Endodermal cell (in vitro differentiated cells): Measurements from ENCODE around the gene CCDC24. TPM values are rescaled to one million over a fixed set of nuclear protein-coding genes. Genes with fewer than 3 reads are reported as not detected.

Experiments
- DNase-seq: peaks from one replicate; pipeline ENCODE4 v3.0.0-alpha.2; 2017
- H3K27ac ChIP-seq: 2 replicates; pipeline ENCODE4 v1.5.1; 2013; ENCODE audit warnings: mild to moderate bottlenecking, low read depth, low read length, moderate library complexity
- H3K27me3 ChIP-seq: 2 replicates; pipeline ENCODE4 v1.6.1; 2013; ENCODE audit warnings: mild to moderate bottlenecking, low read length, moderate library complexity; ENCODE audit not compliant: insufficient read depth, control insufficient read depth, poor library complexity, severe bottlenecking
- H3K36me3 ChIP-seq: 2 replicates; pipeline ENCODE4 v1.7.0; 2013; ENCODE audit warnings: mild to moderate bottlenecking, low read length, moderate library complexity; ENCODE audit not compliant: control insufficient read depth, insufficient read depth
- H3K4me1 ChIP-seq: one replicate; pipeline ENCODE4 v1.7.0; 2013; ENCODE audit warnings: low read length; ENCODE audit not compliant: control insufficient read depth, insufficient read depth
- H3K4me3 ChIP-seq: 2 replicates; pipeline ENCODE4 v1.5.1; 2013; ENCODE audit warnings: mild to moderate bottlenecking, low read length, moderate library complexity
- H3K9ac ChIP-seq: 2 replicates; pipeline ENCODE4 v1.6.1; 2013; ENCODE audit warnings: mild to moderate bottlenecking, low read length, moderate library complexity; ENCODE audit not compliant: poor library complexity, severe bottlenecking; ENCODE audit errors: extremely low read depth
- H3K9me3 ChIP-seq: 2 replicates; pipeline ENCODE4 v1.6.1; 2013; ENCODE audit warnings: mild to moderate bottlenecking, low read length, moderate library complexity; ENCODE audit not compliant: control insufficient read depth
- H3K27ac Mint-ChIP-seq: 2 replicates; pipeline ENCODE4 v1.8.0; 2020; ENCODE audit warnings: mixed read lengths
- H3K27me3 Mint-ChIP-seq: 2 replicates; pipeline ENCODE4 v1.8.0; 2021; ENCODE audit warnings: mild to moderate bottlenecking, mixed read lengths; ENCODE audit not compliant: insufficient read depth
- H3K36me3 Mint-ChIP-seq: 2 replicates; pipeline ENCODE4 v1.8.0; 2020; ENCODE audit warnings: low read depth, mixed read lengths
- H3K4me1 Mint-ChIP-seq: 2 replicates; pipeline ENCODE4 v1.8.0; 2020; ENCODE audit warnings: mixed read lengths
- H3K4me3 Mint-ChIP-seq: 2 replicates; pipeline ENCODE4 v1.8.0; 2020; ENCODE audit warnings: mild to moderate bottlenecking, moderate library complexity, mixed read lengths
- H3K9me3 Mint-ChIP-seq: 2 replicates; pipeline ENCODE4 v1.8.0; 2020; ENCODE audit warnings: mild to moderate bottlenecking, mixed read lengths
- WGBS, 2 experiments: methylation state at CpG; one replicate each; pipeline versions ENCODE4 v1.1.5 to v1.1.7; 2013; ENCODE audit warnings: missing lambda C conversion rate in 2 of 2, mixed read lengths in 1 of 2; ENCODE audit not compliant: insufficient coverage in 1 of 2, insufficient read length in 1 of 2; 5-methylcytosine and 5-hydroxymethylcytosine counted together
- total RNA-seq, 2 donors: library from RNA; stranded (reverse); fragmentation: NEBNext Ultra II Directional in 1 of 2; extraction: Animal tissue kit (Norgen Biotek cat#: 25700) in 1 of 2; gene quantifications; 2 replicates in 1 of 2; 3 replicates in 1 of 2; pipeline ENCODE4 v1.2.1, GENCODE V29; 2021
- TF ChIP-seq, protein P1 (sequence below): fragments of 200-600 bp; sonication (generic); conservative IDR thresholded peaks from 2 replicates; pipeline ENCODE4 v1.5.0; 2021; ENCODE audit warnings: antibody characterized with exemption, mild to moderate bottlenecking

The CCDC24 gene
- total RNA-seq, 2 donors from 2014 or later, result 26.6 to 31.1 TPM

DNA sequence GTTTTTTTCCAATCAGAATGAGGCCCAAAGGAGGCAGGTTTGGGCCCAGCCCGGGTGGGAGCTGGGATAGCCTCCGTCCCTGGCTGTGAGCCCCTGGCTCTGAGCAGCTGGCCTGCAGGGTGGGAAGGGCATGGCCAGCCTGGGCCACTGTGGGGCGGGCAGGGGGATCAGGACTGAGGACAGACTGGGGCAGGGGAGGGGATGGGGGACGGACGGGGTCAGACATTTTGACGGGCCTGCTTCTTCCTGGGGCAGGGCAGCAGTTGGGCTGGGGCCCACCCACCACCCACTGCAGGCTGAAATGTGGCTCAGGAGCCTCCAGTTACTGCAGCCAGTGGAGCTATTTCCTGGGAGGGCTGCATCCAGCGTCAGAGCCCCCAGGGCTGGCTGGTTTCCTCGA lies 42.4 kb downstream of the CCDC24 start:
- Mint-ChIP-seq H3K4me3 (no peak overlapping the region), H3K9me3 (no peaks in the 10 kb centered on the region), H3K4me1 (peaks cover 28% of the 10 kb centered on the region), H3K27ac (no peak overlapping the region), H3K27me3 (peaks cover 5% of the 10 kb centered on the region), H3K36me3 (no peaks in the 10 kb centered on the region)
- peaks cover 13% of the 10 kb centered on the region for H3K4me1 ChIP-seq
- TF ChIP-seq, protein P1, sequence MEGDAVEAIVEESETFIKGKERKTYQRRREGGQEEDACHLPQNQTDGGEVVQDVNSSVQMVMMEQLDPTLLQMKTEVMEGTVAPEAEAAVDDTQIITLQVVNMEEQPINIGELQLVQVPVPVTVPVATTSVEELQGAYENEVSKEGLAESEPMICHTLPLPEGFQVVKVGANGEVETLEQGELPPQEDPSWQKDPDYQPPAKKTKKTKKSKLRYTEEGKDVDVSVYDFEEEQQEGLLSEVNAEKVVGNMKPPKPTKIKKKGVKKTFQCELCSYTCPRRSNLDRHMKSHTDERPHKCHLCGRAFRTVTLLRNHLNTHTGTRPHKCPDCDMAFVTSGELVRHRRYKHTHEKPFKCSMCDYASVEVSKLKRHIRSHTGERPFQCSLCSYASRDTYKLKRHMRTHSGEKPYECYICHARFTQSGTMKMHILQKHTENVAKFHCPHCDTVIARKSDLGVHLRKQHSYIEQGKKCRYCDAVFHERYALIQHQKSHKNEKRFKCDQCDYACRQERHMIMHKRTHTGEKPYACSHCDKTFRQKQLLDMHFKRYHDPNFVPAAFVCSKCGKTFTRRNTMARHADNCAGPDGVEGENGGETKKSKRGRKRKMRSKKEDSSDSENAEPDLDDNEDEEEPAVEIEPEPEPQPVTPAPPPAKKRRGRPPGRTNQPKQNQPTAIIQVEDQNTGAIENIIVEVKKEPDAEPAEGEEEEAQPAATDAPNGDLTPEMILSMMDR, result no peak
- no peak overlapping the region for H3K27ac ChIP-seq
- no peak overlapping the region for H3K4me3 ChIP-seq
- DNase-seq, result no peak
- H3K9ac ChIP-seq, result no peak overlapping the region
- no peaks in the 10 kb centered on the region for H3K27me3 ChIP-seq
- H3K9me3 ChIP-seq, result no peaks in the 10 kb centered on the region
- WGBS, 2 experiments, result 80 to 87% methylated on average over 1 to 8 of the region's 8 CpGs
- H3K36me3 ChIP-seq, result no peaks in the 10 kb centered on the region

DNA sequence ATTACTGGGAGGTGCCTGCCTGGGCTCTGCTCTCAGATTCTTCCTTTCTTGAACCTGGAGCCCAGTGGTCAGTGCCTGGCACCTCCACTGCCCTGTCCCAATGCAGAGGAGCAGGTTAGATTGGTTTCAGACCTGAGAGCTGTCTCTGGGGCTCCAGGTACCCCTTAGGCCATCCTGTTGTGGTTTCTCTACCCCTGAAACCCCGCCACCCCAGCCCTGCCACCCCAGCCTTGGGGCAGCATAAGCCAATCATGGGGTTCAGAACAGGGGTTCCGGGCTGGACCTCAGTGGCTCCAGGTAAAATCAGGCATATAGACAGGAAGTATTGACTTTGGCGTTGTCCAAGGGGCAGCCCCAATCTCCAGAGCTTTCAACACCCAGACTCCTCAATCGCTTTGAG lies 43.0 kb downstream of the CCDC24 start:
- peaks cover 13% of the 10 kb centered on the region for H3K4me1 ChIP-seq
- Mint-ChIP-seq H3K36me3 (no peaks in the 10 kb centered on the region), H3K4me1 (peaks cover 23% of the 10 kb centered on the region), H3K9me3 (no peaks in the 10 kb centered on the region), H3K27ac (no peak overlapping the region), H3K27me3 (peaks cover 2% of the 10 kb centered on the region), H3K4me3 (no peak overlapping the region)
- no peak for DNase-seq
- no peaks in the 10 kb centered on the region for H3K9me3 ChIP-seq
- 90 to 93% methylated on average over 3 to 4 of the region's 4 CpGs for WGBS, 2 experiments
- no peaks in the 10 kb centered on the region for H3K36me3 ChIP-seq
- no peaks in the 10 kb centered on the region for H3K27me3 ChIP-seq
- no peak overlapping the region for H3K9ac ChIP-seq
- TF ChIP-seq, protein P1, result no peak
- H3K27ac ChIP-seq, result no peak overlapping the region
- no peak overlapping the region for H3K4me3 ChIP-seq

DNA sequence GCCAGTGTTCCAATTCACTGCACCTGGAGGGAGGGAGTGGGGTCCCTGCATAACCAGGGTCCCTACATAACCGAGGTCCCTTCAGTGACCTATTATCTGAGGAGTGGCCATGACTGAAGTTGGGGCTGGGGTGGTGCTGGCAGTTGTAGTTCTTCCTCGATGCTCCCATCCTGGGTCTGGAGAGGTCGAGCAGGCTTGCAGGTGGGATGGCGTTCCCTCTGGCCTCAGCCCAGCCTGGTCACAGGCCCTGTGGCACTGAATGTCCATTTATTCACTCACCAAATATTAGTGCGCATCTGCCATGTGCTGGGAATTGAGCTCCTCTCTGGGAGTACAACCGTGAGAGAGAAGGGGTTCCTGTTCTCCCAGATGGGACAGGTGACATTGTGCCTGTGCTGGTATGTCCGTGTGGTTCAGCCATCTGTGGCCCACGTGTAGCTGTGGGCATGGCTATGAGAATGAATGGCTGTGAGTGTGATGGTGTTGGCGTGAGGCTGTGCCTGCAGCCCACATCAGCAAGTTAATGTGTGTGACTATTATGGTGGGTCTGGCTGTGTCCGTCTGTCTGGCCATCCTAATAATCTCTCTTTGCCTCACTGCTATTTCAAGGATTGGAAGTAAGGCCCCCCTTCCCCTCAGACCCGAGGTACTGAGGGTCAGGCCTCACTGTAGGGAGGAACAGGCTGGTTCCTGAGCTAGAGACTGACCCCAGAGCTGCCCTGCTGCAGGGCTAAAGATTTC lies 43.7 kb downstream of the CCDC24 start:
- Histone ChIP-seq H3K27me3 (no peaks in the 10 kb centered on the region), H3K9me3 (no peaks in the 10 kb centered on the region), H3K4me1 (peaks cover 13% of the 10 kb centered on the region), H3K27ac (no peak overlapping the region), H3K9ac (no peak overlapping the region), H3K4me3 (no peak overlapping the region), H3K36me3 (no peaks in the 10 kb centered on the region)
- TF ChIP-seq, protein P1, result no peak
- Mint-ChIP-seq H3K9me3 (no peaks in the 10 kb centered on the region), H3K36me3 (no peaks in the 10 kb centered on the region), H3K4me3 (no peak overlapping the region), H3K27ac (no peak overlapping the region), H3K4me1 (peaks cover 22% of the 10 kb centered on the region), H3K27me3 (no peaks in the 10 kb centered on the region)
- 89 to 90% methylated on average over 4 to 10 of the region's 11 CpGs for WGBS, 2 experiments
- DNase-seq, result no peak
